Lung microvascular endothelial cell (primary cell): ENCODE measurements around the gene CENPX. TPM values are rescaled to one million over a fixed set of nuclear protein-coding genes. Genes with fewer than 3 reads are reported as not detected.

Experiments used
- DNase-seq, 2 donors: peaks; one replicate each; pipeline versions ENCODE4 v3.0.0 to v3.0.0-alpha.2; 2010; ENCODE audit warnings: low read depth in 2 of 2
- total RNA-seq: library from RNA; depleted of rRNA; stranded (reverse); fragments of >200 nt; gene quantifications from 2 replicates; pipeline ENCODE4 v1.2.1, GENCODE V29; 2014

CENPX gene
- total RNA-seq, 1 donor from 2014 or later, result 31.5 TPM

GRCh38 chr17:82055023-82055964, 32.6 kb upstream of the CENPX start:
- no peak for DNase-seq

- no peak for DNase-seq
These were observed 31.8 kb upstream of the CENPX start for GRCh38 chr17:82054351-82055022.

GRCh38 chr17:82053556-82054263, 31.0 kb upstream of the CENPX start:
- no peak for DNase-seq

- no peak for DNase-seq
These were observed 30.5 kb upstream of the CENPX start for GRCh38 chr17:82053130-82053529.

GRCh38 chr17:82052638-82053059, 30.0 kb upstream of the CENPX start:
- peak in 1 of 2 donors; percentile 15 for DNase-seq

- peak; percentile 57 to 58 for DNase-seq
These were observed 29.3 kb upstream of the CENPX start, which contains the start of the genes GPS1 and RFNG for GRCh38 chr17:82051776-82052637. Gene GPS1, plus strand, starts transcription at chr17:82051898. Its CDS starts 34 bp downstream, at chr17:82051932. Gene RFNG, minus strand, starts transcription at chr17:82051811. Its CDS starts 45 bp downstream, at chr17:82051766.

GRCh38 chr17:82050761-82051641, 28.3 kb upstream of the CENPX start:
- peak in 1 of 2 donors; percentile 23 for DNase-seq

- no peak for DNase-seq
These were observed 27.6 kb upstream of the CENPX start for GRCh38 chr17:82050152-82050760.

- no peak for DNase-seq
These were observed 26.9 kb upstream of the CENPX start for GRCh38 chr17:82049521-82049971.

GRCh38 chr17:82049106-82049505, 26.4 kb upstream of the CENPX start:
- DNase-seq, result no peak

- no peak for DNase-seq
These were observed 25.9 kb upstream of the CENPX start for GRCh38 chr17:82048571-82048971.

GRCh38 chr17:82047914-82048570, 25.4 kb upstream of the CENPX start:
- DNase-seq, result no peak

- no peak for DNase-seq
These were observed 24.7 kb upstream of the CENPX start for GRCh38 chr17:82047379-82047778.

GRCh38 chr17:82046903-82047302, 24.2 kb upstream of the CENPX start:
- DNase-seq, result no peak

- no peak for DNase-seq
These were observed 23.3 kb upstream of the CENPX start for GRCh38 chr17:82045936-82046484.

GRCh38 chr17:82043507-82043906, 20.8 kb upstream of the CENPX start:
- DNase-seq, result no peak

GRCh38 chr17:82042649-82043048, 20.0 kb upstream of the CENPX start:
- no peak for DNase-seq

- DNase-seq, result no peak
These were observed 18.6 kb upstream of the CENPX start for GRCh38 chr17:82041144-82041814.
